ENCODE measurements around the gene BRINP2. TPM values are rescaled to one million over a fixed set of nuclear protein-coding genes. Genes with fewer than 3 reads are reported as not detected.

The BRINP2 gene
- total and polyA plus RNA-seq, 2 of the 8 experiments (the other 6 are each of a cell fraction or from before 2014, with no cell fraction given), result 0.39 to 0.42 TPM

DNA sequence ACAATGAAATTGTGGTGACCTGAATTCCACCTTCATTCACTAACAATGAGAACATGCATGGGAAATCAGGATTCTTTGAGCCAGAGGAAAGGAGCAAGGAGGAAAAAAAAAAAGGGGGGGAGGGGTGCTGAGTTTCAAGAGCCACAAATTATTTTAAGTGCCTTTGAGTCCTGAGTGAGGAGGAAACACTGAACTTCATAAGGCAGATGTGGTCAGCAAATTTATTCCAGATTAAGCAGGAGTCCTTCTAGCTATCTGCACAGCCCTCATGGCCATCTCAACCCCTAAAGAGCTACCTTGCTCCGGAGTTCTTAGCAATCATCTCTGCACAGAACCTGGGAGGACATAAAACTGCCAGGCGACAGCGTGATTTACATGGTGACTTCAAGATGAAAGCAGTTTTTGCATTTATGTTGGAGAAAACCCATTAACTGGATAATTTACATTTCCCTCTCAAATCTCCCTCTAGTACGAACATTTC lies 27.9 kb upstream of the BRINP2 start (continued):
- TF ChIP-seq JUN (IDR thresholded peaks at IDR 0.05; ENCODE audit: low read depth, low read length) (no peak), CEBPB (IDR thresholded peaks at IDR 0.05; ENCODE audit: low read depth, low read length) (no peak), MAFK (IDR thresholded peaks at IDR 0.05; ENCODE audit: low read depth, low read length) (no peak), KDM1A (IDR thresholded peaks at IDR 0.05; ENCODE audit: borderline replicate concordance, low read length) (no peak), SIX5 (IDR thresholded peaks at IDR 0.05; ENCODE audit: low read depth, low read length) (no peak), EP300 (IDR thresholded peaks at IDR 0.05; ENCODE audit: borderline replicate concordance in 1 of 2, low read depth in 2 of 2, low read length in 2 of 2) (no peak), GABPA (IDR thresholded peaks at IDR 0.05; ENCODE audit: borderline replicate concordance, insufficient read depth, low read length) (no peak)

Data from H1 (cell line).